Right renal pelvis (tissue), 4 donors: ENCODE data around the gene SKAP1. TPM values are rescaled to one million over a fixed set of nuclear protein-coding genes. Genes with fewer than 3 reads are reported as not detected.

Source experiments
- DNase-seq, 4 donors: peaks; one replicate each; pipeline ENCODE4 v3.0.0-alpha.2; 2013; ENCODE audit warnings: low read depth in 4 of 4, low spot score in 3 of 4, missing footprints in 1 of 4
- polyA plus RNA-seq, 4 donors: library from polyadenylated mRNA; unstranded; fragments of 120-200 nt; gene quantifications; one replicate each; pipeline ENCODE4 v1.2.1, GENCODE V29; 2013; ENCODE audit not compliant: insufficient read length in 4 of 4

Gene SKAP1
- polyA plus RNA-seq, 4 donors: 10.5 to 12.8 (median 12.2) TPM

GRCh38 chr17:48155889-48156611, 274.0 kb downstream of the SKAP1 start:
- DNase-seq: no peak

GRCh38 chr17:48153691-48154358, 276.2 kb downstream of the SKAP1 start:
- DNase-seq: no peak

- DNase-seq: no peak
Measured at GRCh38 chr17:48152289-48152688, 277.7 kb downstream of the SKAP1 start.

GRCh38 chr17:48151220-48151619, 278.8 kb downstream of the SKAP1 start:
- no peak for DNase-seq

- DNase-seq: no peak
Measured at GRCh38 chr17:48150597-48151001, 279.4 kb downstream of the SKAP1 start.

GRCh38 chr17:48149787-48150463, 280.1 kb downstream of the SKAP1 start:
- DNase-seq: no peak

- DNase-seq: no peak
Measured at GRCh38 chr17:48148854-48149786, 280.9 kb downstream of the SKAP1 start.

GRCh38 chr17:48148029-48148770, 281.8 kb downstream of the SKAP1 start:
- no peak for DNase-seq

- DNase-seq: no peak
Measured at GRCh38 chr17:48144976-48145798, 284.8 kb downstream of the SKAP1 start.

GRCh38 chr17:48144231-48144630, 285.8 kb downstream of the SKAP1 start:
- DNase-seq: no peak

GRCh38 chr17:48143629-48144028, 286.4 kb downstream of the SKAP1 start:
- DNase-seq: no peak

- no peak for DNase-seq
Measured at GRCh38 chr17:48139944-48140343, 290.1 kb downstream of the SKAP1 start.

GRCh38 chr17:48137656-48138055, 292.4 kb downstream of the SKAP1 start:
- DNase-seq: no peak

GRCh38 chr17:48134912-48135480, 295.0 kb downstream of the SKAP1 start:
- no peak for DNase-seq

- DNase-seq: no peak
Measured at GRCh38 chr17:48132385-48132784, 297.6 kb downstream of the SKAP1 start.

- peak in 3 of 4 donors; percentile 64 to 68 (median 65) for DNase-seq
Measured at GRCh38 chr17:48131216-48131824, 298.7 kb downstream of the SKAP1 start.

- no peak for DNase-seq
Measured at GRCh38 chr17:48129981-48130380, 300.0 kb downstream of the SKAP1 start.

- no peak for DNase-seq
Measured at GRCh38 chr17:48128400-48128799, 301.6 kb downstream of the SKAP1 start.
